A549 (cell line): ENCODE results near the gene CYP19A1. TPM values are rescaled to one million over a fixed set of nuclear protein-coding genes. Genes with fewer than 3 reads are reported as not detected.

Experiments
- ATAC-seq, 2 experiments: fragments of 200-7000 bp in 1 of 2; fragments of >200 bp in 1 of 2; cut with Nextera tagmentation in 1 of 2; cut with Tn5 transposase in 1 of 2; 3 replicates each; pipeline versions ENCODE4 v1.8.0 to v1.9.1; 2018 to 2020; ENCODE audit warnings: mild to moderate bottlenecking in 1 of 2, moderate library complexity in 1 of 2
- CTCF ChIA-PET: fragments of 300-600 bp; sonication (Branson Sonifier 250); formaldehyde crosslinking; extraction: SDS; loops from one replicate; lab custom pipeline; 2021; ENCODE audit warnings: antibody characterized with exemption, inconsistent platforms; lab: Yijun Ruan, JAX
- POLR2A ChIA-PET: fragments of 350-600 bp; formaldehyde crosslinking; extraction: SDS; loops from one replicate; lab custom pipeline; 2021; ENCODE audit warnings: antibody characterized with exemption, inconsistent platforms; lab: Yijun Ruan, JAX
- DNase-seq, 2 experiments: peaks; one replicate each; pipeline versions ENCODE4 v3.0.0 to v3.0.0-alpha.2; 2011 to 2016; ENCODE audit warnings: low read depth in 1 of 2, low spot score in 1 of 2
- FAIRE-seq: peaks from 2 replicates; lab custom pipeline; 2011; peaks lifted over from hg19 to GRCh38; lab: Jason Lieb, UNC
- H3K27ac ChIP-seq, 2 experiments: fragments of >200 bp; sonication (Bioruptor Twin); formaldehyde crosslinking; 3 replicates each; pipeline ENCODE4 v1.5.1; 2016 to 2017
- H3K4me1 ChIP-seq: fragments of >200 bp; sonication (Bioruptor Twin); formaldehyde crosslinking; 3 replicates; pipeline ENCODE4 v1.6.1; 2016
- H3K4me2 ChIP-seq: fragments of >200 bp; sonication (Bioruptor Twin); formaldehyde crosslinking; 3 replicates; pipeline ENCODE4 v1.6.1; 2016
- H3K4me3 ChIP-seq: fragments of >200 bp; sonication (Bioruptor Twin); formaldehyde crosslinking; 3 replicates; pipeline ENCODE4 v1.5.1; 2016
- H3K9me3 ChIP-seq: fragments of >200 bp; sonication (Bioruptor Twin); formaldehyde crosslinking; 3 replicates; pipeline ENCODE4 v1.6.1; 2016
- CBX2 ChIP-seq: fragments of 200-600 bp; sonication (generic); IDR thresholded peaks from 2 replicates; pipeline ENCODE4 v1.6.1; 2016; ENCODE audit warnings: low read depth, mild to moderate bottlenecking, borderline replicate concordance
- CHD2 ChIP-seq: fragments of 150-350 bp; IDR thresholded peaks from 2 replicates; pipeline ENCODE4 v1.6.1; 2014; ENCODE audit warnings: low read length; ENCODE audit not compliant: partially characterized antibody
- EHF ChIP-seq: fragments of 250-450 bp; sonication (Bioruptor Pico); IDR thresholded peaks from 2 replicates; pipeline ENCODE4 v1.5.0; 2020; ENCODE audit warnings: mild to moderate bottlenecking
- EHMT2 ChIP-seq: fragments of 200-600 bp; sonication (generic); IDR thresholded peaks from 2 replicates; pipeline ENCODE4 v1.6.1; 2016; ENCODE audit warnings: antibody characterized with exemption, low read depth, mild to moderate bottlenecking, moderate library complexity
- ESRRA ChIP-seq: fragments of 150-350 bp; IDR thresholded peaks from 2 replicates; pipeline ENCODE4 v1.6.1; 2014; ENCODE audit warnings: mild to moderate bottlenecking, low read length, borderline replicate concordance
- FOSB ChIP-seq: fragments of 250-450 bp; sonication (Bioruptor Pico); IDR thresholded peaks from 2 replicates; pipeline ENCODE4 v1.5.0; 2020; ENCODE audit warnings: mild to moderate bottlenecking, moderate library complexity
- HDAC2 ChIP-seq: fragments of 200-600 bp; sonication (generic); IDR thresholded peaks from 2 replicates; pipeline ENCODE4 v1.6.1; 2016
- HOXB5 ChIP-seq: fragments of 250-450 bp; sonication (Bioruptor Pico); IDR thresholded peaks from 2 replicates; pipeline ENCODE4 v1.5.0; 2020; ENCODE audit warnings: mild to moderate bottlenecking, moderate library complexity
- JUN ChIP-seq, 2 experiments: fragments of >200 bp; sonication (Bioruptor Twin); formaldehyde crosslinking; IDR thresholded peaks; 2 replicates in 1 of 2; 3 replicates in 1 of 2; pipeline ENCODE4 v1.6.1; 2016 to 2017
- KDM5A ChIP-seq: fragments of 200-600 bp; sonication (generic); IDR thresholded peaks from 2 replicates; pipeline ENCODE4 v1.6.1; 2016; ENCODE audit warnings: antibody characterized with exemption, mild to moderate bottlenecking
- NR3C1 ChIP-seq: fragments of >200 bp; sonication (Bioruptor Twin); formaldehyde crosslinking; IDR thresholded peaks from 3 replicates; pipeline ENCODE4 v1.6.1; 2017
- PHF8 ChIP-seq: fragments of 200-600 bp; sonication (generic); IDR thresholded peaks from 2 replicates; pipeline ENCODE4 v1.6.1; 2016; ENCODE audit warnings: low read depth, mild to moderate bottlenecking, antibody characterized with exemption, moderate library complexity, borderline replicate concordance
- RARB ChIP-seq: fragments of 250-450 bp; sonication (Bioruptor Pico); IDR thresholded peaks from 2 replicates; pipeline ENCODE4 v1.8.0; 2021; ENCODE audit warnings: mild to moderate bottlenecking, moderate library complexity
- RFX5 ChIP-seq: fragments of 450-650 bp; IDR thresholded peaks from 2 replicates; pipeline ENCODE4 v1.7.1; 2014; ENCODE audit warnings: antibody characterized with exemption, mild to moderate bottlenecking, moderate library complexity
- SMC3 ChIP-seq: fragments of >200 bp; sonication (Bioruptor Twin); formaldehyde crosslinking; IDR thresholded peaks from 3 replicates; pipeline ENCODE4 v1.6.1; 2018; ENCODE audit warnings: inconsistent platforms
- TP53 ChIP-seq: fragments of 250-450 bp; sonication (Bioruptor Pico); IDR thresholded peaks from 2 replicates; pipeline ENCODE4 v1.5.0; 2021; ENCODE audit warnings: mild to moderate bottlenecking, moderate library complexity
- WGBS: methylation state at CpG from one replicate; pipeline ENCODE4 v1.1.6; 2017; ENCODE audit errors: missing lambda C conversion rate; 5-methylcytosine and 5-hydroxymethylcytosine counted together
- polyA plus RNA-seq, 4 experiments: library from polyadenylated mRNA; depleted of rRNA in 3 of 4; stranded (reverse); fragments of >200 nt; fragmentation: RNase III in 1 of 4; extraction: RNeasy Plus Mini Kit Qiagen cat#74134 plus additional on column Dnase treatment in 1 of 4; gene quantifications; 2 replicates in 3 of 4; 3 replicates in 1 of 4; pipeline ENCODE4 v1.2.3, GENCODE V29; 2011 to 2017
- TF ChIP-seq, protein P1 (sequence below): fragments of 250-450 bp; sonication (Bioruptor Pico); IDR thresholded peaks from 2 replicates; pipeline ENCODE4 v1.5.0; 2020; ENCODE audit warnings: low read depth, mild to moderate bottlenecking, moderate library complexity
- TF ChIP-seq, protein P2 (sequence below): fragments of >200 bp; sonication (Bioruptor Twin); formaldehyde crosslinking; IDR thresholded peaks from 3 replicates; pipeline ENCODE4 v1.5.1; 2016
- TF ChIP-seq, protein P3 (sequence below): IDR thresholded peaks from 2 replicates; pipeline ENCODE4 v1.6.1; 2012; ENCODE audit warnings: low read depth, borderline replicate concordance
- TF ChIP-seq, protein P4 (sequence below): fragments of 450-650 bp; IDR thresholded peaks from 2 replicates; pipeline ENCODE4 v1.6.1; 2014; ENCODE audit warnings: antibody characterized with exemption

The CYP19A1 gene
- polyA plus RNA-seq, 2 of the 4 experiments (the other 2 are of a cell fraction): 0.36 TPM; not detected in 1

DNA sequence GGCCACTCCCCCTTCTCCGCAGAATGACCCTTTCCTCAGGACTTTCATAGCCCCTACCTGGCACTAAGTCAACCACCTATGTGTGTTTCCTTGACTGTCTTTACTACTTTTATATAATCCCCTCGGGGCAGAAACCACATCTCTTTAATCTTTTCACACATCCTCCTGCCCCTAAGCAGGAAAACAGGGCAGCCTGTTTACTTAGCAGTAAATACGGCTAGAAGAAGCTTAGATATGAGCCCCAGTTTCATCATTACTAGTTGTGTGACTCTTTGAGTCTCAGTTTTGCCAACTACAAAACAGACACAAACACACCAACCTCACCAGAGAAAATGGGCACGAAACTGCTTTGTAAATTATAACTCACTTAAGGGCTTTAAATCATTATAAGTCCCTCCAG, 98.3 kb downstream of the CYP19A1 start:
- H3K4me3 ChIP-seq: no peak overlapping the region
- no peak for ATAC-seq

DNA sequence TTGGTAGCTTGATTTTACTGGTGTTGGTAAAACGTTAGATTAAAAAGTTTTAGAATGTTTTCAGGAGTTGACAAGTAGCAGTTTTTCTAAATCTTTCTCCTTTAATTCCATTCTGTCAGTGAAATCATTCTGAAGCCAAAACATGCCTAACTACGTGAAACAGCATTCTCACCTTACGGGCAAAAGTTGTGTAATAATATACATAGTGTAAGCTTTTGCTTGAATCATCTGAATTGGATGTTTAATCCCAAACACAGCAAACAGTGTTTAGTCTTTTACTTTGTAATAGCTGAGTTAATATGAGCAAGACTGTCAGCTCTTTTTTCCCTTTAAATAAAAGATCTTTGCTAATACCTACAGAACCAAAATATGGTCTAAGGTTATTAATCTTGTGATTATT, 100.6 kb downstream of the CYP19A1 start:
- no peak overlapping the region for H3K4me2 ChIP-seq
- ATAC-seq (no peak), FAIRE-seq (peak; percentile 28), DNase-seq (no peak)
- no peaks in the 10 kb centered on the region for H3K9me3 ChIP-seq
- POLR2A ChIA-PET: no interaction called here
- no peaks in the 10 kb centered on the region for H3K4me1 ChIP-seq
- no peak overlapping the region for H3K27ac ChIP-seq
- 32% methylated on average over 3 of the region's 3 CpGs for WGBS
- no peak overlapping the region for H3K4me3 ChIP-seq
- TF ChIP-seq EHMT2 (no peak), PHF8 (no peak), SMC3 (no peak), NR3C1 (no peak), CBX2 (no peak), HOXB5 (no peak), CHD2 (no peak), KDM5A (no peak), HDAC2 (no peak), TP53 (CRISPR knock-in tag) (no peak)
- TF ChIP-seq, protein P1, sequence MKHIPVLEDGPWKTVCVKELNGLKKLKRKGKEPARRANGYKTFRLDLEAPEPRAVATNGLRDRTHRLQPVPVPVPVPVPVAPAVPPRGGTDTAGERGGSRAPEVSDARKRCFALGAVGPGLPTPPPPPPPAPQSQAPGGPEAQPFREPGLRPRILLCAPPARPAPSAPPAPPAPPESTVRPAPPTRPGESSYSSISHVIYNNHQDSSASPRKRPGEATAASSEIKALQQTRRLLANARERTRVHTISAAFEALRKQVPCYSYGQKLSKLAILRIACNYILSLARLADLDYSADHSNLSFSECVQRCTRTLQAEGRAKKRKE (CRISPR knock-in tag): no peak
- TF ChIP-seq, protein P2, sequence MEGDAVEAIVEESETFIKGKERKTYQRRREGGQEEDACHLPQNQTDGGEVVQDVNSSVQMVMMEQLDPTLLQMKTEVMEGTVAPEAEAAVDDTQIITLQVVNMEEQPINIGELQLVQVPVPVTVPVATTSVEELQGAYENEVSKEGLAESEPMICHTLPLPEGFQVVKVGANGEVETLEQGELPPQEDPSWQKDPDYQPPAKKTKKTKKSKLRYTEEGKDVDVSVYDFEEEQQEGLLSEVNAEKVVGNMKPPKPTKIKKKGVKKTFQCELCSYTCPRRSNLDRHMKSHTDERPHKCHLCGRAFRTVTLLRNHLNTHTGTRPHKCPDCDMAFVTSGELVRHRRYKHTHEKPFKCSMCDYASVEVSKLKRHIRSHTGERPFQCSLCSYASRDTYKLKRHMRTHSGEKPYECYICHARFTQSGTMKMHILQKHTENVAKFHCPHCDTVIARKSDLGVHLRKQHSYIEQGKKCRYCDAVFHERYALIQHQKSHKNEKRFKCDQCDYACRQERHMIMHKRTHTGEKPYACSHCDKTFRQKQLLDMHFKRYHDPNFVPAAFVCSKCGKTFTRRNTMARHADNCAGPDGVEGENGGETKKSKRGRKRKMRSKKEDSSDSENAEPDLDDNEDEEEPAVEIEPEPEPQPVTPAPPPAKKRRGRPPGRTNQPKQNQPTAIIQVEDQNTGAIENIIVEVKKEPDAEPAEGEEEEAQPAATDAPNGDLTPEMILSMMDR: no peak
- TF ChIP-seq, protein P3, sequence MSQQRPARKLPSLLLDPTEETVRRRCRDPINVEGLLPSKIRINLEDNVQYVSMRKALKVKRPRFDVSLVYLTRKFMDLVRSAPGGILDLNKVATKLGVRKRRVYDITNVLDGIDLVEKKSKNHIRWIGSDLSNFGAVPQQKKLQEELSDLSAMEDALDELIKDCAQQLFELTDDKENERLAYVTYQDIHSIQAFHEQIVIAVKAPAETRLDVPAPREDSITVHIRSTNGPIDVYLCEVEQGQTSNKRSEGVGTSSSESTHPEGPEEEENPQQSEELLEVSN: no peak
- TF ChIP-seq, all 56 proteins: peak for 0
- CTCF ChIA-PET: interaction anchor here (0.6 to 4.6 kb wide), 8 partner anchors 14 to 164 kb away, joined by 3 to 19 read pairs (median 7); no protein-coding TSS in a partner anchor

More for the DNA sequence above, 98.3 kb downstream of the CYP19A1 start:
- no peak for FAIRE-seq
- 34% methylated on average over 3 of the region's 4 CpGs for WGBS
- CTCF ChIA-PET: interaction anchor here (0.7 to 4.6 kb wide), 8 partner anchors 9 to 330 kb away, joined by 3 to 19 read pairs (median 6); no protein-coding TSS in a partner anchor
- Histone ChIP-seq H3K4me2 (no peak overlapping the region), H3K27ac (no peak overlapping the region), H3K9me3 (no peaks in the 10 kb centered on the region), H3K4me1 (0 out of 3 replicates have a peak, but pooled peaks cover 4% of the 10 kb centered on the region)
- TF ChIP-seq FOSB (CRISPR knock-in tag): no peak
- no peak for TF ChIP-seq EHF (CRISPR knock-in tag)
- no peak for TF ChIP-seq RFX5
- TF ChIP-seq EHMT2: no peak
- no peak for TF ChIP-seq RARB (CRISPR knock-in tag)
- no peak for TF ChIP-seq ESRRA
- TF ChIP-seq, protein P4, sequence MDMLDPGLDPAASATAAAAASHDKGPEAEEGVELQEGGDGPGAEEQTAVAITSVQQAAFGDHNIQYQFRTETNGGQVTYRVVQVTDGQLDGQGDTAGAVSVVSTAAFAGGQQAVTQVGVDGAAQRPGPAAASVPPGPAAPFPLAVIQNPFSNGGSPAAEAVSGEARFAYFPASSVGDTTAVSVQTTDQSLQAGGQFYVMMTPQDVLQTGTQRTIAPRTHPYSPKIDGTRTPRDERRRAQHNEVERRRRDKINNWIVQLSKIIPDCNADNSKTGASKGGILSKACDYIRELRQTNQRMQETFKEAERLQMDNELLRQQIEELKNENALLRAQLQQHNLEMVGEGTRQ: no peak
- TF ChIP-seq JUN (IDR thresholded peaks at IDR 0.05): no peak
- no peak for DNase-seq
- POLR2A ChIA-PET: no interaction called here
